ENCODE measurements around the gene RFC1.

- no peak for TF ChIP-seq EZH2 (IDR thresholded peaks at IDR 0.05; ENCODE audit: low read depth)
- TF ChIP-seq CTCF (conservative IDR thresholded peaks at IDR 0.05), result no peak
Measured at GRCh38 chr4:39375478-39375877, 9.3 kb upstream of the RFC1 start.
